Endothelial cell of umbilical vein (primary cell): ENCODE results near the gene ALDOC. TPM values are rescaled to one million over a fixed set of nuclear protein-coding genes. Genes with fewer than 3 reads are reported as not detected.

Source experiments
- BruUV-seq: library from RNA; stranded (reverse); fragments of 400-500 nt; replicated peaks from 2 replicates; lab custom pipeline; 2021; lab: Mats Ljungman, UMichigan
- CTCF ChIA-PET: fragments of 300-600, 350-600 bp; sonication (Branson Sonifier 250); formaldehyde crosslinking; loops from one replicate; lab custom pipeline; 2021; ENCODE audit warnings: antibody characterized with exemption, inconsistent platforms; lab: Charles Lee
- POLR2A ChIA-PET: fragments of 300-600, 350-600 bp; sonication (Branson Sonifier 250); formaldehyde crosslinking; loops from one replicate; lab custom pipeline; 2021; ENCODE audit warnings: antibody characterized with exemption, inconsistent platforms; lab: Charles Lee
- DNase-seq: peaks from one replicate; pipeline ENCODE4 v3.0.0-alpha.2; 2011; ENCODE audit warnings: low read depth, low spot score
- FAIRE-seq: peaks from 2 replicates; lab custom pipeline; 2011; peaks lifted over from hg19 to GRCh38; lab: Jason Lieb, UNC
- H2AFZ ChIP-seq: 2 replicates; pipeline ENCODE4 v1.6.0; 2012; ENCODE audit warnings: low read depth, low read length, control low read depth, inconsistent platforms
- H3K27ac ChIP-seq: 2 replicates; pipeline ENCODE4 v1.5.1; 2011; ENCODE audit warnings: low read depth, mild to moderate bottlenecking, control low read depth, low read length, moderate library complexity; ENCODE audit not compliant: insufficient read depth
- H3K27me3 ChIP-seq, 2 experiments: 2 replicates each; pipeline versions ENCODE4 v1.6.0 to v1.6.1; 2011; ENCODE audit warnings: low read length in 2 of 2, mixed read lengths in 1 of 2; ENCODE audit not compliant: control insufficient read depth in 2 of 2, insufficient read depth in 2 of 2
- H3K36me3 ChIP-seq, 2 experiments: 2 replicates in 1 of 2; 3 replicates in 1 of 2; pipeline ENCODE4 v1.5.1; 2011; ENCODE audit warnings: low read length in 2 of 2, mild to moderate bottlenecking in 1 of 2, moderate library complexity in 1 of 2; ENCODE audit not compliant: control insufficient read depth in 2 of 2, insufficient read depth in 2 of 2; ENCODE audit errors: extremely low read depth in 1 of 2
- H3K4me1 ChIP-seq: 3 replicates; pipeline ENCODE4 v1.5.1; 2011; ENCODE audit warnings: mild to moderate bottlenecking, low read length; ENCODE audit not compliant: control insufficient read depth, insufficient read depth; ENCODE audit errors: extremely low read depth
- H3K4me2 ChIP-seq: 2 replicates; pipeline ENCODE4 v1.6.1; 2011; ENCODE audit warnings: low read length, control low read depth, mixed read lengths; ENCODE audit not compliant: insufficient read depth
- H3K4me3 ChIP-seq, 3 experiments: fragments of 200-600 bp in 1 of 3; sonication (generic), shearing (Covaris generic) in 1 of 3; replicated peaks in 1 of 3; 2 replicates each; pipeline ENCODE4 v1.5.1; 2011 to 2016; ENCODE audit warnings: control low read depth in 3 of 3, low read length in 3 of 3, mild to moderate bottlenecking in 2 of 3, inconsistent platforms in 1 of 3, low read depth in 1 of 3, moderate library complexity in 1 of 3; ENCODE audit not compliant: insufficient read depth in 1 of 3
- H3K79me2 ChIP-seq: 2 replicates; pipeline ENCODE4 v1.6.0; 2012; ENCODE audit warnings: low read length, inconsistent platforms; ENCODE audit not compliant: control insufficient read depth, insufficient read depth
- H3K9ac ChIP-seq: replicated peaks from 2 replicates; pipeline ENCODE3; 2011; ENCODE audit warnings: low read length, control low read depth; ENCODE audit not compliant: insufficient read depth; ENCODE audit errors: extremely low read depth
- H3K9me1 ChIP-seq: replicated peaks from 3 replicates; pipeline ENCODE4 v1.6.0; 2011; ENCODE audit warnings: mild to moderate bottlenecking, low read length; ENCODE audit not compliant: control insufficient read depth, insufficient read depth; ENCODE audit errors: extremely low read depth
- H3K9me3 ChIP-seq: replicated peaks from 2 replicates; pipeline ENCODE4 v1.5.1; 2012; ENCODE audit warnings: low read length, inconsistent platforms; ENCODE audit not compliant: control insufficient read depth, insufficient read depth
- H4K20me1 ChIP-seq: replicated peaks from 2 replicates; pipeline ENCODE3; 2011; ENCODE audit warnings: mild to moderate bottlenecking, low read length; ENCODE audit not compliant: control insufficient read depth, insufficient read depth; ENCODE audit errors: extremely low read depth
- EZH2 ChIP-seq: IDR thresholded peaks from 2 replicates; pipeline ENCODE4 v1.6.1; 2012; ENCODE audit warnings: borderline replicate concordance, low read depth, mild to moderate bottlenecking, moderate library complexity, low read length, inconsistent platforms; ENCODE audit not compliant: severe bottlenecking
- FOS ChIP-seq: IDR thresholded peaks from 2 replicates; pipeline ENCODE4 v1.6.1; 2011; ENCODE audit warnings: mild to moderate bottlenecking, low read length, moderate library complexity, borderline replicate concordance; ENCODE audit not compliant: insufficient read depth
- GATA2 ChIP-seq: IDR thresholded peaks from 2 replicates; pipeline ENCODE4 v1.7.0; 2011; ENCODE audit warnings: low read depth, mild to moderate bottlenecking, moderate library complexity, mixed read lengths, low read length; ENCODE audit not compliant: insufficient read length, insufficient read depth
- JUN ChIP-seq: IDR thresholded peaks from 2 replicates; pipeline ENCODE4 v1.6.1; 2011; ENCODE audit warnings: borderline replicate concordance, low read depth; ENCODE audit not compliant: insufficient read length, insufficient read depth
- MYC ChIP-seq: IDR thresholded peaks from one replicate; pipeline ENCODE4 v1.6.1; 2011; ENCODE audit warnings: mild to moderate bottlenecking, low read depth, low read length
- POLR2A ChIP-seq: IDR thresholded peaks from 2 replicates; pipeline ENCODE4 v1.6.1; 2012; ENCODE audit warnings: low read depth, mild to moderate bottlenecking, control low read depth, low read length
- POLR2AphosphoS5 ChIP-seq: IDR thresholded peaks from 2 replicates; pipeline ENCODE4 v1.6.1; 2012; ENCODE audit warnings: low read depth, mild to moderate bottlenecking, control low read depth, low read length, moderate library complexity; ENCODE audit not compliant: insufficient read depth
- dilution Hi-C: fragments of 300-500 bp; cut with MboI; formaldehyde crosslinking; loops from one replicate; pipeline ENCODE4 v1.15.0; 2019; ENCODE audit warnings: low sequenced_read_pairs; ENCODE audit not compliant: extremely low pct_ligation_motif_present
- intact Hi-C: fragments of 100-400 bp; cut with micrococcal nuclease; formaldehyde crosslinking; loops from one replicate; pipeline ENCODE4 v1.10.0; 2022
- polyA plus RNA-seq, 4 experiments: library from polyadenylated mRNA; depleted of rRNA in 3 of 4; stranded (reverse) in 3 of 4; unstranded in 1 of 4; fragments of >200 nt; gene quantifications; 2 replicates each; pipeline versions ENCODE4 v1.2.1 to v1.2.3, GENCODE V29; 2011 to 2012; ENCODE audit warnings: missing spikeins in 1 of 4
- total RNA-seq: library from RNA; stranded (reverse); gene quantifications from 2 replicates; pipeline ENCODE4 v1.2.3, GENCODE V29; 2021
- TF ChIP-seq, protein P1 (sequence below): IDR thresholded peaks from 2 replicates; pipeline ENCODE4 v1.6.1; 2011; ENCODE audit not compliant: insufficient read depth, insufficient read length
- TF ChIP-seq, protein P2 (sequence below), 2 donors: IDR thresholded peaks; 1 replicate in 1 of 2; 2 replicates in 1 of 2; pipeline ENCODE4 v1.5.1; 2011; ENCODE audit warnings: low read length in 2 of 2, mild to moderate bottlenecking in 2 of 2, moderate library complexity in 2 of 2, control low read depth in 1 of 2, inconsistent platforms in 1 of 2, low read depth in 1 of 2; ENCODE audit not compliant: insufficient read depth in 1 of 2; ENCODE audit errors: extremely low read depth in 1 of 2

ALDOC gene
- total and polyA plus RNA-seq, 2 donors (not counting 3 experiments of a cell fraction or from before 2014, with no cell fraction given) = 7.2 to 18.9 TPM

DNA sequence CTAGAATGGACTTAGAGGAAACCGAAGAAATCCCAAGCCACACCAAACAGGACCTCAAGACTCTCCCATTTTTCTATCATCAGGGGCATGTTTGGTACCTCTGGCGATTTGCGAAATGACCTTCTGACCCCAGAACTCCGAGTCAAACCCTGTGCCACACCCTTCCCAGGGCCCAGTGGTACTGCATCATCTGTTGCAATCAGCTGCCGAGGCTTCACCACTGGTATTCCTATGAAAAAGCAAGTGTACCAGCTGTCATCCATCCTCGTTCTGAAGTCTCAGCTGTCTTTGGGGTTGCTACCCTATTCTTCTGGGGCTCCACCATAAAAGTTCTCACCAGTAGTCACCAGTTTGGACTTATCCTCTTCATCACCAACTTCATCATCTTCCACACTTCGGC, 39.6 kb upstream of the ALDOC start:
- CTCF ChIA-PET = interaction anchor here (1.3 to 2.6 kb wide), 2 partner anchors 29 to 31 kb away, joined by 4 to 5 read pairs; partner anchors contain the start of gene BLTP2
- POLR2A ChIA-PET = no interaction called here
- intact Hi-C loops (no loop called here), dilution Hi-C loops (no loop called here)
- no peak for DNase-seq
- H3K9ac ChIP-seq = no peak overlapping the region
- no peaks in the 10 kb centered on the region for H3K79me2 ChIP-seq
- no peaks in the 10 kb centered on the region for H4K20me1 ChIP-seq
- H2AFZ ChIP-seq = no peak overlapping the region
- no peak overlapping the region for H3K4me2 ChIP-seq
- peaks cover 38 to 50% of the 10 kb centered on the region in 2 experiments for H3K36me3 ChIP-seq
- peaks cover 7% of the 10 kb centered on the region for H3K4me1 ChIP-seq
- no peaks in the 10 kb centered on the region for H3K9me1 ChIP-seq
- no TSS peak for BruUV-seq
- no peak for FAIRE-seq
- no peaks in the 10 kb centered on the region for H3K9me3 ChIP-seq
- no peaks in the 10 kb centered on the region for H3K27me3 ChIP-seq
- H3K4me3 ChIP-seq = no peak overlapping the region
- no peak overlapping the region for H3K27ac ChIP-seq
- TF ChIP-seq GATA2 (no peak), POLR2A (no peak), MYC (no peak), POLR2AphosphoS5 (no peak), JUN (no peak), FOS (no peak), EZH2 (no peak)
- TF ChIP-seq, protein P1, sequence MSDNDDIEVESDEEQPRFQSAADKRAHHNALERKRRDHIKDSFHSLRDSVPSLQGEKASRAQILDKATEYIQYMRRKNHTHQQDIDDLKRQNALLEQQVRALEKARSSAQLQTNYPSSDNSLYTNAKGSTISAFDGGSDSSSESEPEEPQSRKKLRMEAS = no peak
- TF ChIP-seq, protein P2, sequence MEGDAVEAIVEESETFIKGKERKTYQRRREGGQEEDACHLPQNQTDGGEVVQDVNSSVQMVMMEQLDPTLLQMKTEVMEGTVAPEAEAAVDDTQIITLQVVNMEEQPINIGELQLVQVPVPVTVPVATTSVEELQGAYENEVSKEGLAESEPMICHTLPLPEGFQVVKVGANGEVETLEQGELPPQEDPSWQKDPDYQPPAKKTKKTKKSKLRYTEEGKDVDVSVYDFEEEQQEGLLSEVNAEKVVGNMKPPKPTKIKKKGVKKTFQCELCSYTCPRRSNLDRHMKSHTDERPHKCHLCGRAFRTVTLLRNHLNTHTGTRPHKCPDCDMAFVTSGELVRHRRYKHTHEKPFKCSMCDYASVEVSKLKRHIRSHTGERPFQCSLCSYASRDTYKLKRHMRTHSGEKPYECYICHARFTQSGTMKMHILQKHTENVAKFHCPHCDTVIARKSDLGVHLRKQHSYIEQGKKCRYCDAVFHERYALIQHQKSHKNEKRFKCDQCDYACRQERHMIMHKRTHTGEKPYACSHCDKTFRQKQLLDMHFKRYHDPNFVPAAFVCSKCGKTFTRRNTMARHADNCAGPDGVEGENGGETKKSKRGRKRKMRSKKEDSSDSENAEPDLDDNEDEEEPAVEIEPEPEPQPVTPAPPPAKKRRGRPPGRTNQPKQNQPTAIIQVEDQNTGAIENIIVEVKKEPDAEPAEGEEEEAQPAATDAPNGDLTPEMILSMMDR (IDR thresholded peaks at IDR 0.05; ENCODE audit: extremely low read depth in 1 of 2, insufficient read depth in 1 of 2, low read depth in 1 of 2, low read length in 2 of 2) = no peak
